ENCODE measurements around the gene DIPK2A.

The DIPK2A gene

GRCh38 chr3:143974271-143975238 lies 2.9 kb downstream of the DIPK2A start:
- no peak for DNase-seq

- no peak for DNase-seq
These were observed 4.0 kb downstream of the DIPK2A start for GRCh38 chr3:143975554-143976152.

GRCh38 chr3:143977341-143978262 lies 6.0 kb downstream of the DIPK2A start:
- no peak for DNase-seq

GRCh38 chr3:143978263-143978631 lies 6.6 kb downstream of the DIPK2A start:
- no peak for DNase-seq

GRCh38 chr3:143979041-143979440 lies 7.4 kb downstream of the DIPK2A start:
- no peak for DNase-seq

GRCh38 chr3:143979813-143980212 lies 8.2 kb downstream of the DIPK2A start:
- no peak for DNase-seq

- no peak for DNase-seq
These were observed 16.7 kb downstream of the DIPK2A start for GRCh38 chr3:143988306-143988705.

- no peak for DNase-seq
These were observed 17.8 kb downstream of the DIPK2A start for GRCh38 chr3:143989461-143989860.

GRCh38 chr3:143991713-143992112 lies 20.1 kb downstream of the DIPK2A start:
- no peak for DNase-seq

- DNase-seq = no peak
These were observed 26.6 kb downstream of the DIPK2A start for GRCh38 chr3:143998266-143998665.

- DNase-seq = no peak
These were observed 31.4 kb downstream of the DIPK2A start for GRCh38 chr3:144003051-144003450.

GRCh38 chr3:144010371-144010770 lies 38.7 kb downstream of the DIPK2A start:
- no peak for DNase-seq

- DNase-seq = no peak
These were observed 39.7 kb downstream of the DIPK2A start for GRCh38 chr3:144011251-144011799.

- no peak for DNase-seq
These were observed 43.5 kb downstream of the DIPK2A start for GRCh38 chr3:144015133-144015532.

- DNase-seq = no peak
These were observed 47.2 kb downstream of the DIPK2A start for GRCh38 chr3:144018776-144019175.

All from activated CD4-positive, alpha-beta T cell treated with anti-CD3 and anti-CD28 coated beads for 4 hours (primary cell).